Hepatocyte (in vitro differentiated cells): ENCODE data around the gene PTPRK. TPM values are rescaled to one million over a fixed set of nuclear protein-coding genes. Genes with fewer than 3 reads are reported as not detected.

ENCODE experiments used
- DNase-seq: peaks from one replicate; pipeline ENCODE4 v3.0.0-alpha.2; 2016; ENCODE audit warnings: low spot score
- H2AFZ ChIP-seq: fragments of 200-600 bp; sonication (generic); 2 replicates; pipeline ENCODE4 v1.6.0; 2016; ENCODE audit warnings: antibody characterized with exemption, mild to moderate bottlenecking
- H3K27ac ChIP-seq: fragments of 200-600 bp; sonication (generic); 2 replicates; pipeline ENCODE4 v1.5.1; 2016; ENCODE audit warnings: mild to moderate bottlenecking
- H3K27me3 ChIP-seq: fragments of 200-600 bp; sonication (generic); 2 replicates; pipeline ENCODE4 v1.6.1; 2016
- H3K36me3 ChIP-seq: fragments of 200-600 bp; sonication (generic); replicated peaks from 2 replicates; pipeline ENCODE4 v1.5.1; 2016; ENCODE audit warnings: low read depth; ENCODE audit not compliant: insufficient read depth
- H3K4me1 ChIP-seq: fragments of 200-600 bp; sonication (generic); 2 replicates; pipeline ENCODE4 v1.5.1; 2016; ENCODE audit warnings: mild to moderate bottlenecking, moderate library complexity; ENCODE audit not compliant: insufficient read depth
- H3K4me2 ChIP-seq: fragments of 200-600 bp; sonication (generic); 2 replicates; pipeline ENCODE4 v1.6.0; 2016
- H3K4me3 ChIP-seq: fragments of 200-600 bp; sonication (generic); 2 replicates; pipeline ENCODE4 v1.5.1; 2016; ENCODE audit warnings: mild to moderate bottlenecking
- H3K79me2 ChIP-seq: fragments of 200-600 bp; sonication (generic); 2 replicates; pipeline ENCODE4 v1.6.0; 2017; ENCODE audit warnings: mild to moderate bottlenecking
- H3K9me2 ChIP-seq: fragments of 200-600 bp; sonication (generic); replicated peaks from 2 replicates; pipeline ENCODE4 v1.6.0; 2017; ENCODE audit warnings: mild to moderate bottlenecking; ENCODE audit not compliant: insufficient read depth
- H3K9me3 ChIP-seq: fragments of 200-600 bp; sonication (generic); 2 replicates; pipeline ENCODE4 v1.5.1; 2016; ENCODE audit warnings: low read depth, mild to moderate bottlenecking
- H4K20me1 ChIP-seq: fragments of 200-600 bp; sonication (generic); 2 replicates; pipeline ENCODE4 v1.6.0; 2016; ENCODE audit warnings: mild to moderate bottlenecking; ENCODE audit not compliant: insufficient read depth, poor library complexity, severe bottlenecking
- CTCF ChIP-seq: fragments of 200-600 bp; sonication (generic); IDR thresholded peaks from 2 replicates; pipeline ENCODE4 v1.5.1; 2016; ENCODE audit warnings: antibody characterized with exemption, mild to moderate bottlenecking; ENCODE audit not compliant: poor library complexity
- EZH2 ChIP-seq: fragments of 200-600 bp; sonication (generic); IDR thresholded peaks from 2 replicates; pipeline ENCODE4 v1.6.1; 2016; ENCODE audit warnings: antibody characterized with exemption, mild to moderate bottlenecking, borderline replicate concordance
- EZH2phosphoT487 ChIP-seq: fragments of 200-600 bp; sonication (generic); IDR thresholded peaks from one replicate; pipeline ENCODE4 v1.6.1; 2018; ENCODE audit warnings: antibody characterized with exemption, mild to moderate bottlenecking, low read depth, moderate library complexity; ENCODE audit not compliant: unreplicated experiment, severe bottlenecking
- WGBS: methylation state at CpG from one replicate; pipeline ENCODE4 v1.1.6; 2016; ENCODE audit warnings: low lambda C conversion rate; ENCODE audit errors: missing lambda C conversion rate; 5-methylcytosine and 5-hydroxymethylcytosine counted together
- polyA plus RNA-seq: library from polyadenylated mRNA; unstranded; fragments of >200 nt; fragmentation: Nextera tagmentation; extraction: Ambion mirVana; gene quantifications from 2 replicates; pipeline ENCODE4 v1.2.1, GENCODE V29; 2016
- total RNA-seq: library from RNA; depleted of rRNA; stranded (reverse); fragments of >200 nt; gene quantifications from 2 replicates; pipeline ENCODE4 v1.2.3, GENCODE V29; 2014

Gene PTPRK
- total and polyA plus RNA-seq, 2 experiments from 2014 or later, result 42.0 to 80.2 TPM

- no peak for DNase-seq
- Histone ChIP-seq H3K79me2 (peaks cover 13% of the 10 kb centered on the region), H3K36me3 (no peaks in the 10 kb centered on the region), H3K4me3 (no peak overlapping the region), H2AFZ (no peak overlapping the region), H4K20me1 (peaks cover 8% of the 10 kb centered on the region), H3K9me3 (no peaks in the 10 kb centered on the region), H3K27me3 (no peaks in the 10 kb centered on the region), H3K27ac (no peak overlapping the region), H3K4me2 (no peak overlapping the region), H3K9me2 (no peaks in the 10 kb centered on the region), H3K4me1 (no peaks in the 10 kb centered on the region)
- WGBS, result 89% methylated on average over 2 of the region's 2 CpGs
- no peak for TF ChIP-seq EZH2
- TF ChIP-seq EZH2phosphoT487, result no peak
- no peak for TF ChIP-seq CTCF
These were observed 239.4 kb downstream of the PTPRK start for GRCh38 chr6:128280960-128281359.

GRCh38 chr6:128280066-128280465 is 240.3 kb downstream of the PTPRK start:
- H3K36me3 ChIP-seq, result no peaks in the 10 kb centered on the region
- no peaks in the 10 kb centered on the region for H3K9me2 ChIP-seq
- H3K27ac ChIP-seq, result no peak overlapping the region
- peaks cover 8% of the 10 kb centered on the region for H4K20me1 ChIP-seq
- H3K9me3 ChIP-seq, result no peaks in the 10 kb centered on the region
- H3K27me3 ChIP-seq, result no peaks in the 10 kb centered on the region
- peaks cover 13% of the 10 kb centered on the region for H3K79me2 ChIP-seq
- H2AFZ ChIP-seq, result no peak overlapping the region
- no peak overlapping the region for H3K4me2 ChIP-seq
- no peaks in the 10 kb centered on the region for H3K4me1 ChIP-seq
- 97% methylated on average over 1 of the region's 1 CpG for WGBS
- DNase-seq, result no peak
- no peak for TF ChIP-seq CTCF
- TF ChIP-seq EZH2, result no peak
- TF ChIP-seq EZH2phosphoT487, result no peak
- no peak overlapping the region for H3K4me3 ChIP-seq

- DNase-seq, result no peak
- no peak overlapping the region for H3K4me2 ChIP-seq
- H2AFZ ChIP-seq, result no peak overlapping the region
- H3K79me2 ChIP-seq, result peaks cover 18% of the 10 kb centered on the region
- no peaks in the 10 kb centered on the region for H3K27me3 ChIP-seq
- no peaks in the 10 kb centered on the region for H3K4me1 ChIP-seq
- H3K9me2 ChIP-seq, result no peaks in the 10 kb centered on the region
- no peaks in the 10 kb centered on the region for H3K36me3 ChIP-seq
- H4K20me1 ChIP-seq, result peaks cover 8% of the 10 kb centered on the region
- no peak overlapping the region for H3K27ac ChIP-seq
- H3K4me3 ChIP-seq, result no peak overlapping the region
- TF ChIP-seq EZH2phosphoT487 (no peak), EZH2 (no peak), CTCF (no peak)
- H3K9me3 ChIP-seq, result no peaks in the 10 kb centered on the region
- 65% methylated on average over 1 of the region's 1 CpG for WGBS
These were observed 241.6 kb downstream of the PTPRK start for GRCh38 chr6:128278836-128279235.

- no peak for DNase-seq
- no peak overlapping the region for H2AFZ ChIP-seq
- 84% methylated on average over 3 of the region's 3 CpGs for WGBS
- TF ChIP-seq EZH2phosphoT487, result no peak
- TF ChIP-seq CTCF, result no peak
- H3K79me2 ChIP-seq, result peaks cover 12% of the 10 kb centered on the region
- H3K9me2 ChIP-seq, result no peaks in the 10 kb centered on the region
- no peaks in the 10 kb centered on the region for H3K27me3 ChIP-seq
- no peaks in the 10 kb centered on the region for H3K4me1 ChIP-seq
- H3K27ac ChIP-seq, result no peak overlapping the region
- no peaks in the 10 kb centered on the region for H3K36me3 ChIP-seq
- H4K20me1 ChIP-seq, result peaks cover 8% of the 10 kb centered on the region
- no peaks in the 10 kb centered on the region for H3K9me3 ChIP-seq
- H3K4me2 ChIP-seq, result no peak overlapping the region
- no peak overlapping the region for H3K4me3 ChIP-seq
These were observed 243.0 kb downstream of the PTPRK start for GRCh38 chr6:128277379-128277778.
